HFF-Myc (cell line): Measurements from ENCODE around the gene PPFIA1.

Experiments
- DNase-seq: peaks from one replicate; pipeline ENCODE4 v3.0.0-alpha.2; 2011; ENCODE audit warnings: low read depth; ENCODE audit errors: extremely low read depth
- H3K4me3 ChIP-seq: replicated peaks from 2 replicates; pipeline ENCODE4 v1.5.1; 2011; ENCODE audit warnings: low read depth, mild to moderate bottlenecking, control low read depth, low read length
- CTCF ChIP-seq: IDR thresholded peaks from 2 replicates; pipeline ENCODE4 v1.5.1; 2012; ENCODE audit warnings: mild to moderate bottlenecking, low read depth, low read length, control low read depth; ENCODE audit errors: missing control alignments

The PPFIA1 gene

GRCh38 chr11:70365544-70365927 is 95.0 kb downstream of the PPFIA1 start:
- no peak overlapping the region for H3K4me3 ChIP-seq
- TF ChIP-seq CTCF: no peak
- no peak for DNase-seq

DNA sequence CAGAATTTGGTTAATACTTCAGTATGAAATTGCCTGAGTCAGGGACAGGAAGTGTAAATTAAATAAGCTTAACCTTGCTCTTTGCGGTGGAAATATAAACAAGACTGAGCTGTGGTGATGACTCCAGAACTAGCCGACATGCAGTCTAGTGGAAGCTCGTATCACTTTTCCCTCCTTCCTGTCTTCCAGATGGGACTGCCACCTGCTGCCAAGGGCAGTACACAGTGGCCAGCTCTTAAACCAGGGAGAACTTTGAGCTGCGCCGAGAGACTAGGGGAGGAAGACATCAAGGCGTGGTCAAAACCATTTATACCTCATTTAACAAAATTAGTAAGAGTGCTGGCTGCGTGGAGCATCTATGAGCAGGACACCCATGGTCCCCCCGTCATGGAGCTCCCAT is 96.6 kb downstream of the PPFIA1 start:
- no peak for TF ChIP-seq CTCF
- H3K4me3 ChIP-seq: no peak overlapping the region
- no peak for DNase-seq

DNA sequence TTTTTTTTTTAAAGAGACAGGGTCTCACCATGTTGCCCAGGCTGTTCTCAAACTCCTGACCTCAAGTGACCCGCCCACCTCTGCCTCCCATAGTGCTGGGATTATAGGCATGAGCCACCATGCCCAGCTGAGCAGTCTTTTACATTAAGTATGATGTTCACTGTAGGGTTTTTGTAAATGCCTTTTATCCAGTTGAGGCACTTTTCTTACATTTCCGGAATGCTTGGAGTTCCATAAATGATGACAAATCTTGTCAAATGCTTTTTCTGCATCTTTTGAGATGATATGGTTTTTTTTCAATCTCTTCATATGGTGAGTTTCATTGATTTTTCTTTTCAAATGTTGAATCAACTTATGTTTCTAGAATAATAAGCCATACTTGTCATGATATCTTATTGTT is 98.5 kb downstream of the PPFIA1 start:
- DNase-seq: no peak
- no peak overlapping the region for H3K4me3 ChIP-seq
- TF ChIP-seq CTCF: no peak

DNA sequence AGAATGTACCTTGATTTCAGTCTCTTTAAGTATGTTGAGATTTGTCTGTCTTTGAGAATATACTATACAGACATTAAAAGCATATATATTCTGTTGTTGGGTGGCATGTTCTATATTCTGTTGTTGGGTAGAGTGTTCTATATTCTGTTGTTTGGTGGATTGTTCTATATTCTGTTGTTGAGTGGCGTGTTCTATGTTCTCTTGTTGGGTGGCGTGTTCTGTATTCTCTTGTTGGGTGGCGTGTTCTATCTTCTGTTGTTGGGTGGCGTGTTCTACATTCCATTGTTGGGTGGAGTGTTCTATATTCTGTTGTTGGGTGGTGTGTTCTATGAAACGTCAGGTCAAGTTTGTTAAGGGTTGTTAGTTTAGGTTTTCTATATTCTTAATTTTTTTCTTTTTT is 100.8 kb downstream of the PPFIA1 start:
- no peak for DNase-seq
- no peak for TF ChIP-seq CTCF
- H3K4me3 ChIP-seq: no peak overlapping the region

GRCh38 chr11:70372076-70372475 is 101.6 kb downstream of the PPFIA1 start:
- TF ChIP-seq CTCF: no peak
- no peak for DNase-seq
- H3K4me3 ChIP-seq: no peak overlapping the region

DNA sequence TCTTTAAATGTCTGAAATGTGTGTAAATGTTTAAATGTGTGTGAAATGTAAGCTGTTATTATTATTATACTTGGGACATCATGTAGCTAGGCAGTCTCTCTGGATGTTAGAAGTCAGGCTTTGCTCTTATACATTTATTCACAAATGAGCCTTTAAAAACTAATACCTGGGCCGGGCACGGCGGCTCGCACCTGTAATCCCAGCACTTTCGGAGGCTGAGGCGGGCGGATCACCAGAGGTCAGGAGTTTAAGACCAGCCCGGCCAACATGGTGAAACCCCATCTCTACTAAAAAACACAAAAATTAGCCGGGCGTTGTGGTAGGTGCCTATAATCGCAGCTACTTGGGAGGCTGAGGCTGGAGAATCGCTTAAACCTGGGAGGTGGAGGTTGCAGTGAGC is 106.1 kb downstream of the PPFIA1 start:
- DNase-seq: no peak
- TF ChIP-seq CTCF: no peak
- no peak overlapping the region for H3K4me3 ChIP-seq

- no peak overlapping the region for H3K4me3 ChIP-seq
- TF ChIP-seq CTCF: no peak
- no peak for DNase-seq
Observed at GRCh38 chr11:70377645-70378044, 107.2 kb downstream of the PPFIA1 start.
